HG02759 (cell line): Measurements from ENCODE around the gene SPATS2.
"Not testable (repeated sequence)": the region's sequence is repeated elsewhere in the genome, so short reads cannot be mapped to it uniquely, and the experiment has no call there.

ENCODE experiments used
- ATAC-seq: cut with Tn5 transposase; IDR thresholded peaks from one replicate; pipeline ENCODE4 v1.9.1; 2021; ENCODE audit warnings: mild to moderate bottlenecking, moderate library complexity; ENCODE audit not compliant: unreplicated experiment

Gene SPATS2

GRCh38 chr12:49367381-49368239 is at the start of gene SPATS2:
TSS of gene SPATS2 (plus strand) at chr12:49367462. CDS start at chr12:49461013, 93,551 bp downstream.
- ATAC-seq = no peak

GRCh38 chr12:49320411-49321103 is 46.7 kb upstream of the SPATS2 start:
- ATAC-seq = not testable (repeated sequence)

- ATAC-seq = no peak
Measured at GRCh38 chr12:49322367-49322707, 44.9 kb upstream of the SPATS2 start.

GRCh38 chr12:49322708-49323523 is 44.3 kb upstream of the SPATS2 start, which contains the start of gene TROAP:
TSS of gene TROAP (plus strand) at chr12:49323255. CDS start at chr12:49323609, 354 bp downstream.
- ATAC-seq = peak; percentile 99

- ATAC-seq = no peak
Measured at GRCh38 chr12:49323524-49324097, 43.7 kb upstream of the SPATS2 start.

GRCh38 chr12:49325606-49326005 is 41.7 kb upstream of the SPATS2 start:
- no peak for ATAC-seq

GRCh38 chr12:49327368-49327767 is 39.9 kb upstream of the SPATS2 start:
- no peak for ATAC-seq

GRCh38 chr12:49327887-49328286 is 39.4 kb upstream of the SPATS2 start:
- no peak for ATAC-seq

GRCh38 chr12:49328816-49329215 is 38.4 kb upstream of the SPATS2 start:
- ATAC-seq = no peak

- ATAC-seq = no peak
Measured at GRCh38 chr12:49330032-49330619, 37.1 kb upstream of the SPATS2 start.

GRCh38 chr12:49330631-49331379 is 36.5 kb upstream of the SPATS2 start:
- no peak for ATAC-seq

- no peak for ATAC-seq
Measured at GRCh38 chr12:49331380-49332222, 35.7 kb upstream of the SPATS2 start.

- ATAC-seq = no peak
Measured at GRCh38 chr12:49332441-49332861, 34.8 kb upstream of the SPATS2 start.

- no peak for ATAC-seq
Measured at GRCh38 chr12:49332891-49333371, 34.3 kb upstream of the SPATS2 start.

GRCh38 chr12:49333778-49334177 is 33.5 kb upstream of the SPATS2 start:
- ATAC-seq = not testable (repeated sequence)

- ATAC-seq = no peak
Measured at GRCh38 chr12:49334226-49334625, 33.0 kb upstream of the SPATS2 start.

- ATAC-seq = no peak
Measured at GRCh38 chr12:49334681-49335080, 32.6 kb upstream of the SPATS2 start.

GRCh38 chr12:49335118-49335954 is 31.9 kb upstream of the SPATS2 start:
- ATAC-seq = no peak
